CD4-positive, CD25-positive, alpha-beta regulatory T cell (primary cell): ENCODE results near the gene FXR1. TPM values are rescaled to one million over a fixed set of nuclear protein-coding genes. Genes with fewer than 3 reads are reported as not detected.
"Not testable (repeated sequence)": the region's sequence is repeated elsewhere in the genome, so short reads cannot be mapped to it uniquely, and the experiment has no call there.

Source experiments
- ATAC-seq, 2 donors: fragments of 150-1000 bp; cut with Tn5 transposase; one replicate each; pipeline ENCODE4 v1.10.0; 2021; ENCODE audit warnings: low read depth in 2 of 2, moderate number of reproducible peaks in 2 of 2, moderate library complexity in 1 of 2
- DNase-seq, 3 donors: peaks; one replicate each; pipeline versions ENCODE4 v3.0.0 to v3.0.0-alpha.2; 2012 to 2022; ENCODE audit warnings: mixed read lengths in 1 of 3
- H3K27ac ChIP-seq: one replicate; pipeline ENCODE4 v1.7.0; 2013; ENCODE audit warnings: mild to moderate bottlenecking, low read length; ENCODE audit not compliant: insufficient read depth, poor library complexity, severe bottlenecking
- H3K27me3 ChIP-seq: one replicate; pipeline ENCODE4 v1.7.0; 2013; ENCODE audit warnings: low read length; ENCODE audit not compliant: control insufficient read depth, insufficient read depth
- H3K36me3 ChIP-seq: one replicate; pipeline ENCODE4 v1.7.0; 2013; ENCODE audit warnings: mild to moderate bottlenecking, low read length, moderate library complexity; ENCODE audit not compliant: control insufficient read depth, insufficient read depth
- H3K4me1 ChIP-seq: 2 replicates; pipeline ENCODE4 v1.7.0; 2013; ENCODE audit warnings: mild to moderate bottlenecking, low read length; ENCODE audit not compliant: insufficient read depth, control insufficient read depth, poor library complexity, severe bottlenecking
- H3K4me3 ChIP-seq: one replicate; pipeline ENCODE4 v1.7.0; 2013; ENCODE audit warnings: low read depth, mild to moderate bottlenecking, low read length, moderate library complexity
- H3K9me3 ChIP-seq, 2 experiments: 1 replicate in 1 of 2; 2 replicates in 1 of 2; pipeline ENCODE4 v1.7.0; 2013; ENCODE audit warnings: low read length in 2 of 2, mild to moderate bottlenecking in 1 of 2, moderate library complexity in 1 of 2; ENCODE audit not compliant: control insufficient read depth in 2 of 2
- H3K27ac Mint-ChIP-seq, 3 donors: one replicate each; pipeline ENCODE4 v1.8.0; 2020 to 2022; ENCODE audit warnings: mild to moderate bottlenecking in 3 of 3, mixed read lengths in 3 of 3, moderate library complexity in 2 of 3
- H3K27me3 Mint-ChIP-seq: one replicate; pipeline ENCODE4 v1.8.0; 2022; ENCODE audit warnings: mild to moderate bottlenecking, mixed read lengths
- H3K36me3 Mint-ChIP-seq: one replicate; pipeline ENCODE4 v1.8.0; 2020; ENCODE audit warnings: mixed read lengths
- H3K4me1 Mint-ChIP-seq, 4 donors: one replicate each; pipeline ENCODE4 v1.8.0; 2020 to 2022; ENCODE audit warnings: mixed read lengths in 4 of 4, mild to moderate bottlenecking in 1 of 4
- H3K4me3 Mint-ChIP-seq, 4 donors: one replicate each; pipeline ENCODE4 v1.8.0; 2020 to 2022; ENCODE audit warnings: mild to moderate bottlenecking in 4 of 4, mixed read lengths in 4 of 4, moderate library complexity in 3 of 4
- H3K9me3 Mint-ChIP-seq, 7 donors: one replicate each; pipeline ENCODE4 v1.8.0; 2020 to 2022; ENCODE audit warnings: mixed read lengths in 7 of 7, mild to moderate bottlenecking in 3 of 7, moderate library complexity in 2 of 7
- polyA plus RNA-seq, 4 donors: library from polyadenylated mRNA; unstranded; fragments of 300-500 nt; fragmentation: Illumina TruSeq; gene quantifications; one replicate each; pipeline ENCODE4 v1.2.3, GENCODE V29; 2021
- total RNA-seq: library from RNA; stranded (reverse); gene quantifications from one replicate; pipeline ENCODE4 v1.2.3, GENCODE V29; 2022

Gene FXR1
- total RNA-seq (146 TPM), polyA plus RNA-seq (10 to 100 TPM; 45.9 to 48.3 (median 47.2) TPM)

DNA sequence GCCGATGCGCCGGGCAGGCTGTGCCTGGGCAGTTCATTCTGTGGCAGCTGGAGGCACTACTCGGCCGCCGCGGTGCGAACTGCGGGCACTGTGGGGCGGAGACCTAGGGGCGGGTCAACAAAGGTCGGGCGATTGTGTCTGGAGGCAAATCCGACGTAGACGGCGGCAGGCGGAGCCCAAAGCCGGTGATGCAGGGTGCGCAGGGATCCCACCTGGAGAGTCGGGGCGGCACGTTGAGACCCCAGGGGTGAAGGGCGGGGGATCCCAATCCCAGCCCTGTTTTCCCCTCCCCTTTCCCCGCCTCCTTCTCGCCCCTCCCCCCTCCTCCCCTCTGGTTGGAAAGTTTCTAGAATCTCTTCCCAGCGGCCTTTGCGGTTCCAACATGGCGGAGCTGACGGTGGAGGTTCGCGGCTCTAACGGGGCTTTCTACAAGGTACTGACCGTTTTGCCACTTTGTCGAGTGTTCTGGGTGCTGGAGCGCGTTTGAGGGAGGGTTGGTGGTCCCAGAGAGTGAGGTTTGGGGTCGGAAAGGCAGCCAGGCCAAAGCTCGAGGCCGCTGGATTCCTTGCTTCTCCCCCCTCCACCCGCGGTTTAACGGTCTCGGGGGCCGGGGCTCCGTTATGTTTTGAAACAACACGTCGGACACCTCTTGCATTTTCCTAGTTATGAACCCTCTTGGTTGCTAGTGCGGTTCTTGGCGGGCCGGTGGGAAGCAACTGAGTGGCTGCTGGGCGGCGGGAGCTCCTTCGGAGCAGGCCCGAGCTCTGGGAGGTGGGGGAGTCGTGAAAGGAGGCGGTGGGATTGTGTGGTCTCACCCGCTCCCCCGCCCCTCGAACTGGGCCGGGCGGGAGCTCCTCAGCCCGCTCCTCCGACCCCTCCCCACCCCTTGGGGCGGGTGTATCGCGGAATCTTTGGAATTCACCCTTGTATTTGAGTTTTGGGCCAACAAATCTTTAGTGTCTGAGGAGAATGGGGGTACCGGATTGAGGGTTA, at the start of gene FXR1:
FXR1 (plus strand) TSS at position 367 of the 993 bp plus-strand sequence; CDS start at position 383, 16 bp downstream.
- Histone ChIP-seq H3K27me3 (no peaks in the 10 kb centered on the region), H3K4me3 (peak within 1 kb of the TSS; percentile 88), H3K9me3 (no peaks in the 10 kb centered on the region), H3K27ac (peak within 1 kb of the TSS; percentile 92), H3K36me3 (peaks cover 5% of the 10 kb centered on the region), H3K4me1 (peaks cover 39% of the 10 kb centered on the region)
- Mint-ChIP-seq H3K4me3 (peak within 1 kb of the TSS; percentile 90 to 97 (median 94)), H3K27me3 (no peaks in the 10 kb centered on the region), H3K36me3 (peaks cover 5% of the 10 kb centered on the region), H3K27ac (peak within 1 kb of the TSS; percentile 97 to 98 (median 98)), H3K9me3 (no peaks in the 10 kb centered on the region), H3K4me1 (peaks cover 32 to 77% (median 39%) of the 10 kb centered on the region in 4 donors)
- DNase-seq (peak; percentile 84 to 91 (median 90)), ATAC-seq (peak; percentile 96 to 97)

DNA sequence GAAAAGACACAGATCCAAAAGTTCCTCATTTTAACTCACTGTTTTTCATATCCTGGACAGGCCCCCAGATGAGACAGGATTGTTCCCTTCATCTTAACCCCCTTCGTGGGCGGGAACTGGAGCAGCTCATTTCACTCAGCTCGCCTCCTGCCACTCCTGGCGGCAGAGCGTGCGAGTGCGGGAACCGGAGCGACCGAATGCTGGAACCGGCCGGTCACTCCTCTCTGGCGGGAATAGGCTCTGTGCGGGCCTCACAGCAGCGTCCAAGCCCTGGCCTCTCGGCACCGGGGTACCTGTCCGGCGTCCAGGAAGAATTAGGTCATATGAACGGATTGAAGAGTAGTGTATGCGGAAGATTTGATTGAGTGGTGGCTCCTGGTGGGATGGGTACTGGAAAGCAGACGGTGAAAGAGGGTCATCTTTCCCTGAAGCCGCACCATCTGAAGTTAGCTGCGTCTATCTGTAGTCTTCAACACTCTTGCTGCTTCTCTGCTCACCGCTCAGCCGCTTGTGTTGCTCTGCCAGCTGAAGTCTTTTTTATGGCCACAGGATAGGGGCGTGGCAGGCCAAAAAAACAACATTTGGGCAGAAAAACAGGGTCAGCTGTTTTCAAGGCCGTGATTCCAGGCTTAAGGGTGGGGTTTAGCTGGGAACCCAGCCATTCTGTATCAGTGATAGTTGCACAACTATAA, 42.3 kb upstream of the FXR1 start:
- Mint-ChIP-seq H3K36me3 (no peaks in the 10 kb centered on the region), H3K9me3 (peaks cover 0 to 3% (median 0%) of the 10 kb centered on the region in 7 donors), H3K27me3 (peaks cover 29% of the 10 kb centered on the region), H3K4me1 (peaks cover 0 to 4% (median 0%) of the 10 kb centered on the region in 4 donors), H3K27ac (no peak overlapping the region), H3K4me3 (peak overlapping the region in 1 of 4 donors; percentile 48)
- Histone ChIP-seq H3K4me1 (no peaks in the 10 kb centered on the region), H3K27ac (no peak overlapping the region), H3K36me3 (no peaks in the 10 kb centered on the region), H3K27me3 (peaks cover 2% of the 10 kb centered on the region), H3K4me3 (no peak overlapping the region), H3K9me3 (no peaks in the 10 kb centered on the region)
- no peak for ATAC-seq
- DNase-seq: no peak

DNA sequence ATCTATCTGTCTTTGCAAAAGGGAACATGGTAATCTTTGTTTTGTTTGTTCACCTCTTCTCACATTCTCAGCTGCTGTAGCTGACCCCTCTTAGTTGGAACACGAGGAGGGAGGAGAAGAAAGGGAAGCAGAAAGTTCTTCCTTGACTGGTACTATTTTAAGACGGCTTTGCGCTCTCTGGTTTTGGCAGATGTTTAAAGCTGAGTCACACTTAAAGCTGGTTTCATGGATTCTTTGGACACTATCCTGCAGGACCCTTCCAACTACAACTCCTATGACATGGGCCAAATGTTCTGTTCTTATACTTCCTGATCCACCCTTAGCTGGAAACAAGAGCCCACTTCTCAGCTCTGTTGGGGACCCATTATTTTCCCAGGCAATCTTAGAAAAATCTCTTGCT, 40.6 kb upstream of the FXR1 start:
- Histone ChIP-seq H3K9me3 (no peaks in the 10 kb centered on the region), H3K4me3 (no peak overlapping the region), H3K27me3 (peaks cover 2% of the 10 kb centered on the region), H3K27ac (no peak overlapping the region), H3K36me3 (no peaks in the 10 kb centered on the region), H3K4me1 (no peaks in the 10 kb centered on the region)
- Mint-ChIP-seq H3K27me3 (peaks cover 23% of the 10 kb centered on the region), H3K27ac (no peak overlapping the region), H3K9me3 (peaks cover 0 to 3% (median 0%) of the 10 kb centered on the region in 7 donors), H3K4me3 (no peak overlapping the region), H3K36me3 (no peaks in the 10 kb centered on the region), H3K4me1 (peaks cover 0 to 4% (median 0%) of the 10 kb centered on the region in 4 donors)
- no peak for ATAC-seq
- no peak for DNase-seq

DNA sequence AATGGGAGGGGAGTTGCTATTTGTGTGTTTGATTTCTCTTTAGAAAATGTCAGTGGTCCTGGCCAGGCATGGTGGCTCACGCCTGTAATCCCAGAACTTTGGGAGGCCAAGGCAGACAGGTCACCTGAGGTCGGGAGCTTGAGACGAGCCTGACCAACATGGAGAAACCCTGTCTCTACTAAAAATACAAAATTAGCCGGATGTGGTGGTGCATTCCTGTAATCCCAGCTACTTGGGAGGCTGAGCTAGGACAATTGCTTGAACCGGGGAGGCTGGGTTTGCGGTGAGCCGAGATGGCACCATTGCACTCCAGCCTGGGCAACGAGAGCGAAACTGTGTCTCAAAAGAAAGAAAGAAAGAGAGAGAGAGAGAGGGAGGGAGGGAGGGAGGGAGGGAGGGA, 40.0 kb upstream of the FXR1 start:
- not testable (repeated sequence) for H3K27ac Mint-ChIP-seq
- H3K27me3 Mint-ChIP-seq: peaks cover 23% of the 10 kb centered on the region

DNA sequence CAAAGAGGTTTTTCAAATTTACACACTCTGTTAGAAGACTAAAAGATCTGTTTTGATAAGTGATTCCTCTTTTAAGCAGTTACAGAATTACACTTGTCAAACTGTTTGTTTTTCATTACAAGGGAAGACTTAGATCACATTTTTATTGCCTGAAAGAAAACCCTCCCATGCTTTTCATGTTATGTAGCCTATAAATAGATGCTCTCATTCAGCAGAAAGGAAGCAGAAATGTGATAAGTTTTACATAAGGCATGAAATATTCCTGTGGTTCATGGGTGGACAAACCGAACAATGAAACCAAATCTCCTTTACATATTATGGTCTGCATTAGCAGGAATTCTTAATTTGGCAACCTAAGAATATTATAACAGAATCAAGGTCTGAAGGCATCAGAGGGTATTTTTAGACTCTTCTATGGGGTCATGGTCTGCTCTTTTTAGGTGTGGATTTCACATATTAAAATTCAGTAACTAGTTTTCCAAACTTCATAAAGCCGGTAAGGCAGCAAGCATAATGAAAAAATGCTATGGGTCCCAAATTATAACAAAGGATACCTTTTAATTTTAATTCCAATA, 37.3 kb upstream of the FXR1 start:
- H3K4me3 Mint-ChIP-seq: no peak overlapping the region
- H3K36me3 Mint-ChIP-seq: no peaks in the 10 kb centered on the region
- H3K27me3 Mint-ChIP-seq: peaks cover 18% of the 10 kb centered on the region
- H3K9me3 ChIP-seq: no peaks in the 10 kb centered on the region
- no peak for ATAC-seq
- H3K4me3 ChIP-seq: no peak overlapping the region
- H3K36me3 ChIP-seq: no peaks in the 10 kb centered on the region
- no peaks in the 10 kb centered on the region for H3K9me3 Mint-ChIP-seq
- no peak overlapping the region for H3K27ac ChIP-seq
- no peak overlapping the region for H3K27ac Mint-ChIP-seq
- peaks cover 2% of the 10 kb centered on the region for H3K27me3 ChIP-seq
- no peak for DNase-seq
- H3K4me1 Mint-ChIP-seq: peaks cover 0 to 2% (median 0%) of the 10 kb centered on the region in 4 donors
- H3K4me1 ChIP-seq: no peaks in the 10 kb centered on the region

More for the DNA sequence above, 40.0 kb upstream of the FXR1 start:
- H3K4me3 ChIP-seq, H3K4me3 Mint-ChIP-seq, H3K9me3 Mint-ChIP-seq, H3K9me3 ChIP-seq, H3K4me1 ChIP-seq, H3K4me1 Mint-ChIP-seq, H3K36me3 ChIP-seq, H3K36me3 Mint-ChIP-seq, H3K27ac ChIP-seq, DNase-seq, H3K27me3 ChIP-seq, ATAC-seq: not testable (repeated sequence)

DNA sequence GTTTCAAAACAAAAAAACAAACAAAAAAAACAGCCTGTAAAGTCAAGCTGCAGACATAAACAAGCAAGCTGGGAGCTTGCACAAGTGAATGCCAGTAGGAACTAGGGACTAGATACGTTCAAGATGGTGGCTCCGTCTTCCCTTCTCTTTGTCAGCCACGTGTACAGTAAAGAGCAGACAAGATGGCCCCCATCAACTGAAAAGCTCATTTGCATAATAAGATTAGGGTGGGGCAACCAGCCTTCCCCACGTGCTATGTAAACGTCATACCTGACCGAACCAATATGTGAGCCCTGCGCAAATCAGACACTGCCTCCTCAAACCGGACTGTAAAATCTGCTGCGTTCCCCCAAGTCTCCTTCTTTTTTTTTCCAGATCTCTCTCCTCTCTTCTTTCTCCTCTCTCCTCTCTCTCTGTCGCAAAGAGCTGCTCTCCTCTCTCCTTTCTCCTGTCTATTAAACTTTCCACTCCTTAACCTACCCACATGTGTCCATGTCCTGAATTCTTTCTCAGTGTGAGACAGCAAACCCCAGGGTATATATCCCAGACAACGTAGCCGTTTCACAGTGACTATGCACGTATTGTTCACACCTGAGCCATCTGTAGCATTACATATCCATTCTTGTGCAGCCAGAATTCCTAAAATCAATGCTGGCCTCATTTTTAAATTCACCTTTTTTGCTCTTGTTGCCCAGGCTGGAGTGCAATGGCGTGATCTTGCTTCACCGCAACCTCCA, 31.2 kb upstream of the FXR1 start:
- H3K36me3 Mint-ChIP-seq: no peaks in the 10 kb centered on the region
- no peak for ATAC-seq
- H3K9me3 Mint-ChIP-seq: no peaks in the 10 kb centered on the region
- peaks cover 7% of the 10 kb centered on the region for H3K27me3 Mint-ChIP-seq
- Histone ChIP-seq H3K4me1 (no peaks in the 10 kb centered on the region), H3K27me3 (no peaks in the 10 kb centered on the region), H3K36me3 (no peaks in the 10 kb centered on the region), H3K4me3 (no peak overlapping the region), H3K27ac (no peak overlapping the region), H3K9me3 (no peaks in the 10 kb centered on the region)
- H3K4me1 Mint-ChIP-seq: no peaks in the 10 kb centered on the region
- no peak for DNase-seq
- no peak overlapping the region for H3K27ac Mint-ChIP-seq
- H3K4me3 Mint-ChIP-seq: no peak overlapping the region

DNA sequence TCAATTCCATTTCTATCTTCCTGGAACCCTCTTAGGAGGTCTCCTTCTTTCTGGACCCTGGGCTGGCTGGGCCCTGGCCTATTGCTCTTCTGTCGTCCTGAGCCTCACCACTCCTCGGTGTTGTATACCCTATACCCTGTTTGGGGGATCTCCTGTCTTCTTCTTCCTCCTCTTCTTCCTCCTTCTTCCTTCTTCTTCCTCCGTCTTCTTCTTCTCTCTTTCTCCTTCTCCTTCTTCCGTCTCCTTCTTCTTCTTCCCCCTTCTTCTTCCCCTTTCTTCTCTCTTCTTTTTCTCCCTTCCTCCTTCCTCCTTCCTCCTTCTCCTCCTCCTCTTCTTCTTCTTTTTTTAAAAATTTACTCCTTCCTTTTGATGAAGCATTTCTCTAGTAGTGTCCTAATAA, 30.4 kb upstream of the FXR1 start:
- H3K4me1 ChIP-seq: no peaks in the 10 kb centered on the region
- H3K36me3 ChIP-seq: no peaks in the 10 kb centered on the region
- Mint-ChIP-seq H3K27me3 (peaks cover 7% of the 10 kb centered on the region), H3K4me1 (no peaks in the 10 kb centered on the region), H3K9me3 (peaks cover 0 to 7% (median 0%) of the 10 kb centered on the region in 7 donors), H3K27ac (no peak overlapping the region), H3K36me3 (no peaks in the 10 kb centered on the region), H3K4me3 (peak overlapping the region in 1 of 4 donors; percentile 32)
- peaks cover 0 to 3% of the 10 kb centered on the region in 2 experiments for H3K9me3 ChIP-seq
- ATAC-seq: no peak
- DNase-seq: no peak
- no peak overlapping the region for H3K4me3 ChIP-seq
- no peaks in the 10 kb centered on the region for H3K27me3 ChIP-seq
- no peak overlapping the region for H3K27ac ChIP-seq
